IPS-11a (cell line): ENCODE results near the gene RHOH.
"Not testable (repeated sequence)": the region's sequence is repeated elsewhere in the genome, so short reads cannot be mapped to it uniquely, and the experiment has no call there.

Experiments used
- H3K4me3 ChIP-seq: one replicate; pipeline ENCODE4 v1.5.1; 2013; ENCODE audit warnings: low read depth, low read length, control low read depth

RHOH gene

DNA sequence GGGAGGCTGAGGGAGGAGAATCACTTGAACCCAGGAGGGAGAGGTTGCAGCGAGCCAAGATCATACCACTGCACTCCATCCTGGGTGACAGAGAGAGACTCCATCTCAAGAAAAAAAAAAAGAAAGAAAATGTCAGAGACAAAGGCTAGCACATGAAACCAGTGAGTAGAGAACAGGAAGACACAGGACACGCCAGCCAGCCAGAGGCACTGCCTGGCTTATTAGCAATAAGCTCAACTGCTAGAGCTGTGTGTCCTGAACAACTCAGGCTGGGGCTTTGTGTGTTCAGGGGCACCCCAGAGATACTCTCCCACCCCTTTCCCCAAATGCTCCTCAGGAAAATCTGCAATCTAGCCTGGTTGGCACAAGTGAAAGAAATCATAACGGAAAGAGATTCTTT, 60.0 kb downstream of the RHOH start:
- no peak overlapping the region for H3K4me3 ChIP-seq

DNA sequence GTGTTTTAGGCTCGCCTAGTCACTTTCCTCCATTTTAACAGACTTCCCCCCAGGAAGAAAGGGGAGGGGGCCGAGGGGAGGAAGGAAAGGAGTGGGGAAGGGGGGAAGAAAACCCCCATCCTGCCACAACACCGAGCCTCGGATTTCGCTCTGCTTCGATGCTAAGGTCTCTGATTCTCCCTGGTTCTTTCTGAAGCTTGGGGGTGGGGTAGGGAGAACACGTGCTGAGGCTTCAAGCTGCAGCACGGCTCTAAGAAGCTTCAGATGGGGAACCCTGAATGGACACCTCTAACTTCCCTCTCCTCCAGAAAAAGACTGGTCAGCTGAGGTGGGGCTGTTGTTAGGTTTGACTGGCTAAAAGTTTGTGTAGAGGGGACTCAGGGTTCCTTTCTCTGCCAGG, 61.8 kb downstream of the RHOH start:
- H3K4me3 ChIP-seq: no peak overlapping the region

DNA sequence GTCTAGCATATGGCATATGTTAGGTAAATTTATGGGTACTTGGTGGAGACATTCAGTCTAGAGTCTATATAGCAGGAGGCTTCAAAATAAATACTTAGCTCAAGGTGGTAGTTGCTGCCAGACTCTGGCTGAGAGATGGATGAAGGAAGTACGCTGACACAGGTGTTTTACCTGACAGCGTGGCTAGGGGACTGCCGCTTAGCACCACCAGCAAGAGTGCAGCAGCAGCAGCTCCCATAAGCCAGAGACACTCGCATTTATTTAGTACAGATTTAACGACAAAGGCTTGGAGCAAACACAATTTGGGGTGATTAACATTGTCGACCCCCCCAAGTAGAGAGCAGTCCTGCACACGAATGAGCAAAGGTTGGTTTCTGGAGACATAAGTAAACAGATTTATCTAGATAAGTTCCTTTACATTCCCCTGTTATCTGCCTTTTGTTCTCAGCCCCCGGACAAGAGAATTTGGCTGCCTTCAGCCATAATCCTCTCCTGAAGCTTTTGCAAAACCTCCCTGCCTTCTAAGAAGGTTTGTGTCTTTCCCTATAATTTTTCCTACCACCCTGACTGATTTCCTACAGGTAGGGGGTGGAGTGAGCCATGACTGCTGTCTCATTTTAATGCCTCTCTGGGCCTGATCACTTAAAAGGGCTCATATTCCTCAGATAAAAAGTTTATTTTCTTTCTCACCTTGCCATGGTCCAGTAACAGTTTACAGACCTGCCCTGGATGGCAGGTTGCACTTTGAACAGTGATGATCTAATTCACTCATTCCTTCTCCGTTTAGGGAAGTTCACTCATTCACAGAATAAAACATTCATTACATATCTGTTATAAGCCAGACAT, 64.6 kb downstream of the RHOH start:
- H3K4me3 ChIP-seq: no peak overlapping the region

DNA sequence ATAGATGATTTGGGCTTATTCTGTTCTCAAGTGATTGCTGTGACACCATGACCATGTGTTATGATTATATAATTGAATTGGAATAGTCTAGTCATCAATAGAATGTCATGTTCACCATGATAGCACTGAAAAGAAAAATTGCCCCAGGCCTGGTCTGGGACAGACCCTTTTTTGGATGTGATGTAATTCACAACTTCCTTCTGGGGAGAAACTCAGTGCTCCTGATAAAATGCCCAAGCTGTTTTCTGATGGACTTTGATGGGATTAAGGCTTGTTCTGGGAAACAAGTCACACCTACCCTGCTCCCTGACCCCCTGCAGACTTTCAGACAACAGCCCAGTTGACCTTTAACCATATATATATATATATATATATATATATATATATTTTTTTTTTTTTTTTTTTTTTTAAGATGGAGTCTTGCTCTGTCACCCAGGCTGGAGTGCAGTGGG, 65.3 kb downstream of the RHOH start:
- H3K4me3 ChIP-seq: no peak overlapping the region

DNA sequence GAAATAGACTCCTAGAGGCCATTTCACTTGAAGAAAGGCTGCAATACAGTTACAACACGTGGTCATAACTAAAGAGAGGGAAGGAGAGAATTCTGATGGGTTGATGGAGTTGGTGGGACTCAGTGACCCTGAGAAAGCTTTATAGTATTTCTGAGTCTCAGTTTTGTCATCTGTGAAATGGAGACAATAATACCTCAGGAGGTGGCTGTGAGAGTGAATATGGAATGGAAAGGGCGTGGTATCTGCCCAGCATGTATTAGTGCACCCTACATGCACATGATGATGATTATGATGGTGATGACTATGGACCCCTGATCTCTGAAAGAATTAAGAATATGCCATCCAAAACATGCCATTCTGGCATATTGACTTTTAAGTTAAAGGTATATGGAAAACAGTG, 66.0 kb downstream of the RHOH start:
- H3K4me3 ChIP-seq: no peak overlapping the region

DNA sequence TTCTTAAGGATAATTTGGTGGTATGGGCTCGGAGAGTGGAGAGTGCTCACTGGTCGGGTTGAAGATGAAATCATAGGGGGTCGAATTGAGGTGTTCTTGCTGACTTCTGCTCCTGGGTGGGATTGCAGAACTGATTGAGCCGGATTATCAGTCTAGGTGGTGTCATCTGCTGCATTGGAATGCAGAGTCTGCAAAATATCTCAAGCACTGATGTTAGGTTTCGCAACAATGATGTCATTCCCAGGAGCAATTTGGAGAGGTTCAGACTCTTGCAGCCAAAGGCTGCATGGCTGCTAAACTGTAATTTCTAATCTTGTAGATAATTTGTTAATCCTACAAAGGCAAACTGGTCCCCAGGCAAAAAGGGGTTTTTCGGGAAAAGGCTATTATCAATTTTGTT, 67.7 kb downstream of the RHOH start:
- H3K4me3 ChIP-seq: no peak overlapping the region

DNA sequence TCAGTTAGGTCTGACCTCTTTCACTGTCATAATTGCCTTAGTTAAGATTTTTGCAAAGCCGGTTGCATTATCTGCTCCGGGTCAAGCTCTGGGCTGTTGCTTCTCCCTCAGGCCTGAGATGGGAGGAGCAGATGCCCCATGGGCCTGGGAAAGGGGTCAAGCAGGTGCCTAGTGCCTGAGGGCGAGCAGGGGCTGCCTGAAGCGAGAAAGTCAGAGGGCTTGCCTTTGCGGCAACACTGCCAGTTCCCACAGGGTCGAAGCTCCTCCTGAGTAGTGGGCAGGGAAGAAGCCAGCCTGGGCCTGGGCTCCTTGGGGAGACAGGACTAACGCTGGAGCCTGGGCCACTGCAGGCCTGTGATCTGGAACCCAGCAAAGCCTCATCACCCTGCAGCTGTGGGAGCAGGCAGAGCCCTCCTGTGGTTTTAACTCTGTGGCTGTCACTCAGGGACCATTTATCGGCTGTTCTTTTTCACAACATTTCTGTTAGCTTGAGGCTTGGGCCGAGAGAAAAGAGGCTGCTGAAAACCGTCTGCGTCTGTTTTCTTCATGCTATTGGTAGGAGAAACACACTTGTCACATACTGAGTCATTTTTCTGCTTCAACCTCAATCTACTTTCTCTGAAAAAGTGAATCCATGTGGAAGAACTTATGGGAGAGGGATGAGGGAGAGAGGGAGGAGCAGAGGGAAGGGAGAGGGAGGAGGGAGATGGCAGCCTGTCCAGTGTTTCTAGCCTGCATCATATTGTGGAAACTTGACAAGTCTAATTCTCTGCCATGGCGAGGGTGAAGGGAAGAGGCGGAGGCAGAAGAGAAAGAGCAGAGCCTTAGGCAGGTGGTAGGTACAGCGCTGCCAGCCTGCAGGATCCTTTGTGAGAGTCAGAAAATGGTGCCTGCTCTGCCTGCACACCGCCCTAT, 68.4 kb downstream of the RHOH start:
- H3K4me3 ChIP-seq: no peak overlapping the region

DNA sequence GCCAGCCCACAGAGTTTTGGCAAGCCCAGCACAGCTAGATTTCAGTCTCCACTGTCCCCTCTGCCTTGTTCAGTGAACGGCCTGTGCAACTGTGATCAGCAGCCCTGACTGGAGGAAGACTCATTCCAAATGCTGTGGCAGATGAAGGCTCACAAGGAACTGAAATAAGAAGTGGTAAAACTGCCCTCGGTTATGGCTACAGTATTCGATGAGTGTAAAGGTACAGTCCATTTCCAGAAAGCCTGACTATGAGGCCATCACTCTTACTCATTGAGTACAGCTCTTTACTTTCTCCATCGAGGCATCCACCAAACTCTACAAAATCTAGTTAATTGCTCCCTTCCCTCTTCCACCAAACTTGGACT, 69.1 kb downstream of the RHOH start:
- no peak overlapping the region for H3K4me3 ChIP-seq

DNA sequence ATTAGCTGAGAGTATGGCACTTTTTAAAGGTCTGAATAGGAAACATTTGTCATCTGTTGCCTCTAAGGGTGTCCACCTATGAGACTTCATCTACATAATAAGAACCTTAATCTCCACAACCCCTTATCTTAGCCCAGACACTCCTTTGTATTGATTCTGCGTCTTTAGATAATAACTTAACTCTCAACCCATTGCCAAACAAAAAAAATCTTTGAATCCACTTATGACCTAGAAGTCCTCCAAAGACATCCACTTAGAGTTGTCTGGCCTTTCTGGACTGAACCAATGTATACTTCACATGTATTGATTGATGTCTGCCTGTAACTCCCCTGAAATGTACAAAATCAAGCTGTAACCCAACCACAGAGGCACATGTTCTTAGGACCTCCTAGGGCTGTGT, 72.3 kb downstream of the RHOH start:
- H3K4me3 ChIP-seq: no peak overlapping the region

DNA sequence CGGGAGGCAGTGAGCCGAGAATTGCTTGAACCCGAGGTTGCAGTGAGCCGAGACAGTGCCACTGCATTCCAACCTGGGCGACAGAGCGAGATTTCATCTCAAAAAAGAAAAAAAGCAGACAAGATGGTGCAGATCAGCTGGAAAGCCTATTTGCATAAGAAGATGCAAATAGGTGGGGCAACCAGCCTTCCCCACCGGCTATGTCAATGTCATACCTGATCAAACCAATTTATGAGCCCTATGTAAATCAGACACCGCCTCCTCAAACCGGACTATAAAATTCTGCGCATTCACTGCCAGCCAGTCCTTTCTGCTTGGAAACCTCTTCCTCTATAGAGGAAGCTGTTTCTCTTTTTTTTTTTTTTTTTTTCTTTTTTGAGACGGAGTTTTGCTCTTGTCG, 73.8 kb downstream of the RHOH start:
- no peak overlapping the region for H3K4me3 ChIP-seq

DNA sequence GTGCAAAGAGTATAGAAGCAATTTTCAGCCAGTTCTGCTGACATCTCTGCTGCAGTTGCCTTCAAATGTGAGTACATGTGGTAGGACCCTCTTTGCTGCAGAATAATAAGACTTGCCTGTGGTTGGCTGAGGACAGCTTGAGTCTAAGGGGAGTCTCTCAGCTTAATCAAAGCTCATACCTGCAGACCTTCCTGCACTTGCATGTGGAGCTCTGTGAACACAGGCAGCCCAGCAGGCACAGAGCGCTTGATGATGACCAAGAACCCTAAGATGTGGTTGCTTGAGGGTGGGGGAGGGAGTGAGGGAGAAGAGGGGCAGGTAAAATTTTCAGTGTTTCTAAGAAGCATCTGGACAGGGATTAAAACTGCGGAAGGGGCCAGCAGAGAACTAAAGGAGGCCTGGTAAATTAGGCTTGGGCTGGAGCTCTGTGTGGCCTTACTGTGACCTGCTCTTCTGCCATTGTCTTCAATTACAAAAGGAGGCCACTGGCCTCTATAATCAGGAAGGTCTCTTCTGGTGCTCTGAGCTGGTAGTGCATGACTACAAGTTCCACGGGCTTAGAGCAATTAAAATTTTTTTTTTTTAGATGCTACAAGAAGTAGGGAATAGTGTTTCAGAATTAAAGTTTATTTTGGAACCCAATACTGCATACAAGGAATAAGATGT, 78.4 kb downstream of the RHOH start:
- no peak overlapping the region for H3K4me3 ChIP-seq

DNA sequence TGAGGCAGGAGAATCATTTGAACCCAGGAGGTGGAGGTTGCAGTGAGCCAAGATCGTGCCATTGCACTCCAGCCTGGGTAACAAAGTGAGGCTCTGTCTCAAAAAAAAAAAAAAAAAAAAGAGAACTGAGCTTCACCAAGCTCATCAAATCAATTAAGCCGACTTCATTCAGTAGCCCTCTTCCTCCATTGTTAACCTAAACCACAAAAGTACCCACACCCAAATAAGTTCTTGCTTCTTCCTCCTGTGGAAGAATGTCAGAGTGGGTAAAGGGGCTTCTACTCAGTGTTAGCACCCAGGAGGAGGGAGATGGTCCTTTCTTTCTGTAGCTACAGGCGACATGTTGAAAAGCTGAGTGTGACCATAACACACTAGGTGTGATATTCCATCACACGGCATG, 79.7 kb downstream of the RHOH start:
- H3K4me3 ChIP-seq: no peak overlapping the region

DNA sequence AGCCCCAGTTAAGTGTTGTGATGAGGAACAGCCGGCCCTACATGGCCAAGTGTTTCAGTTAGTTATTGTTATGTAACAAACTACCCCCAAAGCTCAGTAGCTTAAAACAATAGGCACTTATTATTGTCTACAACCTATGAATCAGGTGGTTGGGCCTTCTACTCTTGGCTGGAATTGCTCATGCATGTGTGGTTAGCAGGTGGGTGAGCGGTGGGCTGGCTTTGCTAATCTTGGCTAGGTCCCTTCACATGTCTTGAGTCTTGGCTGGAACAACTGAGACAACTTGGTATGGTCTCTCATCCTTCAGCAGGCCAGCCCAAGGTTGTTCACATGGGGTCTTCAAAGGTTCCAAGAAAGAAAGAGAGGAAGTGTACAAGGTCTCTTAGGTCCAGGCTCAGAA, 83.8 kb downstream of the RHOH start:
- H3K4me3 ChIP-seq: no peak overlapping the region

DNA sequence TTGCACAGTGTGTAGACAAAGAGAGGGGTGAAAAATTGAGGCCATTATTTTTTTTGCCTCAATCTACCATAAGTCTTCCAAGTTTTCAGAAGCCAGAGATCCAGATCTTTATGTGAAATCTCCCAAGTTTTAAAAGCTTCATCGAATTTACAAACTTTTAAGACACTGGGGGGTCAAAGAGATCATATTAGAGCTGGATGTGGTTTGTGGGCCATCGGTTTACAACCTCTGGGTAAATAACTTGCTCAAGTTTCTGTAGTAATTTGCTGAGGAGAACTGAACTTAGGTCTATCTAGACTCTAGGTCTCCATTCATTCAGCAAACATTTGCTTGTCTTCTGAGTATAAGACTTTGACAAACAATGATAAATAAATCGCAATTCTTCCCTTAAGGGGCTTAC, 84.3 kb downstream of the RHOH start:
- no peak overlapping the region for H3K4me3 ChIP-seq

DNA sequence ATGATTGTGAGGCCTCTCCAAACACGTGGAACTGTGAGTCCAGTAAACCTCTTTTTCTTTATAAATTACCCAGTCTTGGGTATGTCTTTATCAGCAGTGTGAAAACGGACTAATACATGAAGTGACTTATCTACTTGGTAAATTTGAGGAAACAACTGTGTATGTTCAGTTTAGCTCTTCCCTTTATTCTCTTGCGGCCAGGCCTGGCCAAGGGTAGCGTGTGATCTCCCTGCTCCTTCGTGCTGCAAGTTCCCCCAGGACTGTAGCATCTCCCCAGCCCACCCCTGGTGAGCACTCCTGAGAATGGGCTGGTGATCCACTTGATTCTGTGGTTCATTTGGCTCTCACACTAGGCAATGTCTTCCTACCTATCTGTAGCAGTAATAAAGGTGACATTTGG, 85.1 kb downstream of the RHOH start:
- no peak overlapping the region for H3K4me3 ChIP-seq

DNA sequence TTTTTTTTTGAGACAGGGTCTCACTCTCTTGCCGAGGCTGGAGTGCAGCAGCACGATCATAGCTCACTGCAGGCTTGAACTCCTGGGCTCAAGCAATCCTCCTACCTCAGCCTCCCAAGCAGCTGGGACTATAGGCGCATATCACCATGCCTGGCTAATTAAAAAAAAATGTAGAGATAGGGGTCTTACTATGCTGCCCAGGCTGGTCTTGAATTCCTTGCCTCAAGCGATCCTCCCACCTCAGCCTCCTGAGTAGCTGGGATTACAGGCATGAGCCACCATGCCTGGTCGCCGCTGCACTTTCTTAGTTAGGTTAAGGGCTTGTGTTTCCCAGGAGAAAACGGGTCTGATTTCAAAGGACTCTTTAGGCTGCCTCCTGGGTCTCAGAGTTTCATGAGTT, 86.0 kb downstream of the RHOH start:
- H3K4me3 ChIP-seq: not testable (repeated sequence)

DNA sequence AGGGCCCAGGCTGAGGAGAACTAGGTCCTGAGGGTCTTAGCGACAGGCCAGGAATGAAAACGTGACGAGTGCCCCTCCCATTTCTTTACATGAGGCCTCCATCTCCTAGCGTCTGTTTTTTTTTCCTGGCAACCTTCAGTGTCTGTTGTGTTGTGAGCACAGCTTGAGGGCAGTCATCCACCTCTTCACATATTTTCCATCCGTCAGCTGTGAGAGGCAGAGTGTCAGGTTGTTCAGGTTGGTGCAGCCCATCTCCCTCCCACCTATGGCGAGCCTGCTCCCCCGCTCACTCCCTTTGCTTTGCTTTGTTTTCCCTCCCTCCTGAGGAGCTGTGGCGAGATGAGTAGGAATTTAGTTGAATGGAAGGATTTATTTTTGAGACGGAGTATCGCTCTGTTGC, 86.6 kb downstream of the RHOH start:
- no peak overlapping the region for H3K4me3 ChIP-seq

DNA sequence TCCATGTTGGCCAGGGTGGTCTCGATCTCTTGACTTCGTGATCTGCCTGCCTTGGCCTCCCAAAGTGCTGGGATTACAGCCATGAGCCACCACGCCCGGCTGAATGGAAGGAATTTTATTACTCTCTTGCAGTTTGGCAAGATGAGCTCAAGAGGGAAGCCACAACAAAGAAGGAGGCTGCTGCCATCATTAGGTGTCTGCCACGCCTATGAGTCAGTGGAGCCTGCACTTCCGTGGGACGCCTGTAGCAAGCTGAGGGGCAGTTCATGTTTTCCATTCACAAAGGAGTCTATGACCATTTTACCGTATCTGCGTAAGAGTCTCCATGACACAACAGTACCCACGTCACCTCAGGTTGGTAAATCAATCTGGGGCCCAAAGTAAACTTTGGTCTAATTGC, 87.1 kb downstream of the RHOH start:
- no peak overlapping the region for H3K4me3 ChIP-seq

DNA sequence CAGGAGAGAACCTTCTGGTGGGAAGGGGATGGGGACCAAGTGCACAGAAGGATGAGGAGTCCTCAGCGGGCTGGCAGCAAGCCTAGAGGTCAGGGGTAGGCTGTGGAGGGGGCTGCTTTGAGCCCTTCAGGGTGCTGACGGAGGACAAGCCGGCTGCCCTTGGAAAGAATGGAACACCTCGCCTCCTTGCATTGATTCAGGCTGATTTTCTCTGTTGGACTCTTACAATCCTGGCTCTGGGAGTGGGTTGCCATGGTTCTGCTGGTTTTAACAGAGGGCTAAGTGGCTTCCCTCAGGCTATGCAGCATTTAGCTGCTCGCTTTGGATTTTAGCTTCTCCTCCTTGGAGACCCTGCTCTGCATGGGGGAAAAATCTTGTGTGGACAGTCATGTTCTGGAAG, 88.9 kb downstream of the RHOH start:
- H3K4me3 ChIP-seq: no peak overlapping the region

DNA sequence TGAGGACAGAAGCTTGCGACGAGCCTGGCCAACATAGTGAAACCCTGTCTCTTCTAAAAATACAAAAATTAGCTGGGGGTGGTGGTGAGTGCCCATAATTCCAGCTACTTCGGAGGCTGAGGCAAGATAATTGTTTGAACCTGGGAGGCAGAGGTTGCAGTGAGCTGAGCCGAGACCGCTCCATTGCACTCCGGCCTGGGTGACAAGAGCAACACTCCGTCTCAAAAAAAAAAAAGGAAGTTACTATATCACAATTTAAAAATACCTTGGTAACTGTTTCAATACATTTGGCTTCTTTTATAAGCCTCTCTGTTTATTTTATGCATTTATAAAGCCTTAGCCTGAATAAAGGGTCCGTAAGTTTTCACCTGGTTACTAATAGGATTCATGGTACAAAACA, 91.7 kb downstream of the RHOH start:
- H3K4me3 ChIP-seq: no peak overlapping the region

DNA sequence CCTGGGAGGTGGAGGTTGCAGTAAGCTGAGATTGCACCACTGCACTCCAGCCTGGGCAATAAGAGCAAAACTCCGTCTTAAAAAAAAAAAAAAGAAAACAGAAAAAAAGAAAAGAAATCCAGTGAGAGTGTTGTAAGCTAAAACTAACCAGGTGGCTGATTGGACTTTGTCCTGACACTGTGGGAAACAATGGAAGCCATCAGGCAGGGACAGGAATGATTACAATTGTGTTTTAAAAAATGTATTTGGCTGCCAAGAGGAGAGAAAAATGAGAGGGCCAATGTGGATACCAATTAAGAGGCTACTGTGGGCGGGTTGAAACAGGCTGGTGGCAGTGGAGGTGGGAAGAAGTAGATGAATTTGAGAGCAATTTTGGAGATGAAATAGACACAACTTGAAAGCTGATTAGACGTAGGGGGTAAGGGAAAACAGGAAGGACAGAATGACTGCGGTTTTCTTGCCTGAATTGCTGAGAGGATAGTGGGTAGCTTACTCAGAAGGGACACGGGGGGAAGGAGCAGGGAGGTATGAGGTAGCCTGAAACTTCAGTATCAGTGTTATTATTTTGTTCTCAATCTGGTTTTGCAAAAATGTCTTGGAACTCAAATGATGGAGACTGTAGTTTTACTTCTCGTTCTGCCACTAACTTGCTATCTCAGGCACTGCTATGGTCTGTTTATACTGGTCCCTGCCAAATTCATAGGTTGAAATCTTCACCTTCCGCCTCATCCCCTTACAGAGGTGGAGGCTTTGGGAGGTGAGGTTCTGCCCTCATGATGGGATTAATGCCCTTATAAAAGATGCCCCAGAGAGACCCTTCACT, 92.7 kb downstream of the RHOH start:
- no peak overlapping the region for H3K4me3 ChIP-seq
